Hepatocyte (in vitro differentiated cells): ENCODE data around the gene DEPDC4. TPM values are rescaled to one million over a fixed set of nuclear protein-coding genes. Genes with fewer than 3 reads are reported as not detected.
"Not testable (repeated sequence)": the region's sequence is repeated elsewhere in the genome, so short reads cannot be mapped to it uniquely, and the experiment has no call there.

Source experiments
- DNase-seq: peaks from one replicate; pipeline ENCODE4 v3.0.0-alpha.2; 2016; ENCODE audit warnings: low spot score
- H2AFZ ChIP-seq: fragments of 200-600 bp; sonication (generic); 2 replicates; pipeline ENCODE4 v1.6.0; 2016; ENCODE audit warnings: antibody characterized with exemption, mild to moderate bottlenecking
- H3K27ac ChIP-seq: fragments of 200-600 bp; sonication (generic); 2 replicates; pipeline ENCODE4 v1.5.1; 2016; ENCODE audit warnings: mild to moderate bottlenecking
- H3K27me3 ChIP-seq: fragments of 200-600 bp; sonication (generic); 2 replicates; pipeline ENCODE4 v1.6.1; 2016
- H3K36me3 ChIP-seq: fragments of 200-600 bp; sonication (generic); replicated peaks from 2 replicates; pipeline ENCODE4 v1.5.1; 2016; ENCODE audit warnings: low read depth; ENCODE audit not compliant: insufficient read depth
- H3K4me1 ChIP-seq: fragments of 200-600 bp; sonication (generic); 2 replicates; pipeline ENCODE4 v1.5.1; 2016; ENCODE audit warnings: mild to moderate bottlenecking, moderate library complexity; ENCODE audit not compliant: insufficient read depth
- H3K4me2 ChIP-seq: fragments of 200-600 bp; sonication (generic); 2 replicates; pipeline ENCODE4 v1.6.0; 2016
- H3K4me3 ChIP-seq: fragments of 200-600 bp; sonication (generic); 2 replicates; pipeline ENCODE4 v1.5.1; 2016; ENCODE audit warnings: mild to moderate bottlenecking
- H3K79me2 ChIP-seq: fragments of 200-600 bp; sonication (generic); 2 replicates; pipeline ENCODE4 v1.6.0; 2017; ENCODE audit warnings: mild to moderate bottlenecking
- H3K9me2 ChIP-seq: fragments of 200-600 bp; sonication (generic); replicated peaks from 2 replicates; pipeline ENCODE4 v1.6.0; 2017; ENCODE audit warnings: mild to moderate bottlenecking; ENCODE audit not compliant: insufficient read depth
- H3K9me3 ChIP-seq: fragments of 200-600 bp; sonication (generic); 2 replicates; pipeline ENCODE4 v1.5.1; 2016; ENCODE audit warnings: low read depth, mild to moderate bottlenecking
- H4K20me1 ChIP-seq: fragments of 200-600 bp; sonication (generic); 2 replicates; pipeline ENCODE4 v1.6.0; 2016; ENCODE audit warnings: mild to moderate bottlenecking; ENCODE audit not compliant: insufficient read depth, poor library complexity, severe bottlenecking
- EZH2 ChIP-seq: fragments of 200-600 bp; sonication (generic); IDR thresholded peaks from 2 replicates; pipeline ENCODE4 v1.6.1; 2016; ENCODE audit warnings: antibody characterized with exemption, mild to moderate bottlenecking, borderline replicate concordance
- EZH2phosphoT487 ChIP-seq: fragments of 200-600 bp; sonication (generic); IDR thresholded peaks from one replicate; pipeline ENCODE4 v1.6.1; 2018; ENCODE audit warnings: antibody characterized with exemption, mild to moderate bottlenecking, low read depth, moderate library complexity; ENCODE audit not compliant: unreplicated experiment, severe bottlenecking
- WGBS: methylation state at CpG from one replicate; pipeline ENCODE4 v1.1.6; 2016; ENCODE audit warnings: low lambda C conversion rate; ENCODE audit errors: missing lambda C conversion rate; 5-methylcytosine and 5-hydroxymethylcytosine counted together
- polyA plus RNA-seq: library from polyadenylated mRNA; unstranded; fragments of >200 nt; fragmentation: Nextera tagmentation; extraction: Ambion mirVana; gene quantifications from 2 replicates; pipeline ENCODE4 v1.2.1, GENCODE V29; 2016
- total RNA-seq: library from RNA; depleted of rRNA; stranded (reverse); fragments of >200 nt; gene quantifications from 2 replicates; pipeline ENCODE4 v1.2.3, GENCODE V29; 2014
- TF ChIP-seq, protein P1 (sequence below): fragments of 200-600 bp; sonication (generic); IDR thresholded peaks from 2 replicates; pipeline ENCODE4 v1.5.1; 2016; ENCODE audit warnings: antibody characterized with exemption, mild to moderate bottlenecking; ENCODE audit not compliant: poor library complexity

DEPDC4 gene
- total and polyA plus RNA-seq, 2 experiments from 2014 or later, result 0.69 to 1.3 TPM

DNA sequence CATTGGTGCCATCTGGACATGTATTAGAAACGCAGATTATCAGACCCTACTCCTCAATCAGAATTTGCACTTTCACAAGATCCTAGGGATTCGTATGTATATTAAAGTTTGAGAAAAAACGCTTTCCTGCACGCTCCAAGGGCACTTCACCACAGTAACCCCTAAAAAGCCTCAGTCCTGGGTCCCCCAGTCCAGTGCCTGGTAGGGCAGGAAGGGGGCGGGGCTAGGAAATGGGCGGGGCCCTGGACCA lies 369 bp downstream of the DEPDC4 start:
- Histone ChIP-seq H4K20me1 (peaks cover 29% of the 10 kb centered on the region), H3K79me2 (peaks cover 39% of the 10 kb centered on the region), H3K36me3 (no peaks in the 10 kb centered on the region), H3K27ac (peak overlapping the region; percentile 98), H3K4me1 (peaks cover 17% of the 10 kb centered on the region), H3K4me2 (peak overlapping the region; percentile 81), H3K27me3 (no peaks in the 10 kb centered on the region), H3K9me2 (no peaks in the 10 kb centered on the region), H3K4me3 (peak overlapping the region; percentile 22), H2AFZ (peak overlapping the region; percentile 51), H3K9me3 (no peaks in the 10 kb centered on the region)
- TF ChIP-seq EZH2, result no peak
- TF ChIP-seq, protein P1, sequence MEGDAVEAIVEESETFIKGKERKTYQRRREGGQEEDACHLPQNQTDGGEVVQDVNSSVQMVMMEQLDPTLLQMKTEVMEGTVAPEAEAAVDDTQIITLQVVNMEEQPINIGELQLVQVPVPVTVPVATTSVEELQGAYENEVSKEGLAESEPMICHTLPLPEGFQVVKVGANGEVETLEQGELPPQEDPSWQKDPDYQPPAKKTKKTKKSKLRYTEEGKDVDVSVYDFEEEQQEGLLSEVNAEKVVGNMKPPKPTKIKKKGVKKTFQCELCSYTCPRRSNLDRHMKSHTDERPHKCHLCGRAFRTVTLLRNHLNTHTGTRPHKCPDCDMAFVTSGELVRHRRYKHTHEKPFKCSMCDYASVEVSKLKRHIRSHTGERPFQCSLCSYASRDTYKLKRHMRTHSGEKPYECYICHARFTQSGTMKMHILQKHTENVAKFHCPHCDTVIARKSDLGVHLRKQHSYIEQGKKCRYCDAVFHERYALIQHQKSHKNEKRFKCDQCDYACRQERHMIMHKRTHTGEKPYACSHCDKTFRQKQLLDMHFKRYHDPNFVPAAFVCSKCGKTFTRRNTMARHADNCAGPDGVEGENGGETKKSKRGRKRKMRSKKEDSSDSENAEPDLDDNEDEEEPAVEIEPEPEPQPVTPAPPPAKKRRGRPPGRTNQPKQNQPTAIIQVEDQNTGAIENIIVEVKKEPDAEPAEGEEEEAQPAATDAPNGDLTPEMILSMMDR, result no peak
- TF ChIP-seq EZH2phosphoT487, result no peak
- WGBS, result 6% methylated on average over 6 of the region's 6 CpGs
- DNase-seq, result peak; percentile 93

DNA sequence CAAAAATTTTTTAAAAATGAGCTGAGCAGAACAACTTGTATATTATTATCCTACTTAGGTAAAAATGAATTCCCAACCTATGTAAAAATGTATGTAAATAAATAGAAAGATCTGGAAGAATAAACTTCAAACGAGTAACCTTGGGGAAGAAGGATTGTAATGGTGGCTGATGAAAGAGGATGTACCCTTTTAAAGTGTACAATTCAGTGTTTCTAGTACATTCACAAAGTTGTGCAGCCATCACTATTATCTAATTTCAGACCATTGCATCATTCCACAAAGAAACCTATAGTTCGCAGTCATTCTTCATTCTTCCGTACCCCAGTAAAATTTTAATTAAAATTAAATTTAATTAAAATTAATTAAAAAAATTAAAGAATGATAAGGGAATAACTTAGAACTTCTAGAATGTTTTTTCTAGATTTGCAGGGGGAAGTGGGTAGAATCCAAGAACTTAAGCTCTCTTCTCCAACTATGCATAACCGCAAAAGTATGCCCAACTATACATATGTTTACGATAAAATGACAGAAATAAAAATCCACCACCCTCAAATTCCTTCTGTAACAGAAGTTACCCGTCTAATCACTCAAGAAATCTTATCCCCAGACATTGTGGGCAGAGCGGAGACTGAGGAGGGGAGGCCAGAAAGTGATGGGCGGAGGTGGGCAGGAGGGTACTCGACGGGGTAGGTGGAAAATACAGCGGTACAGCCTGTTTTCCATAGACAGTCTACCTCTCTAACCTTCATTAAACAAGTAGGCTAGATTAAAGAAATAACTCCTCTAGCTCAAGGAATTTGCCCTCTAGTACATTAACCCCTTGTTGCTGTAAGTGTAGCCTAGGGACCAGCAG lies 921 bp downstream of the DEPDC4 start:
- Histone ChIP-seq H3K9me3 (no peaks in the 10 kb centered on the region), H3K79me2 (peaks cover 34% of the 10 kb centered on the region), H3K27ac (peak overlapping the region; percentile 98), H3K4me1 (peaks cover 17% of the 10 kb centered on the region), H4K20me1 (peaks cover 26% of the 10 kb centered on the region), H3K4me2 (peak overlapping the region; percentile 81), H3K27me3 (no peaks in the 10 kb centered on the region), H3K4me3 (peak overlapping the region; percentile 22), H2AFZ (peak overlapping the region; percentile 51), H3K36me3 (no peaks in the 10 kb centered on the region), H3K9me2 (no peaks in the 10 kb centered on the region)
- WGBS, result 83% methylated on average over 11 of the region's 11 CpGs
- TF ChIP-seq, protein P1, result no peak
- TF ChIP-seq EZH2phosphoT487 (no peak), EZH2 (no peak)
- DNase-seq, result no peak

DNA sequence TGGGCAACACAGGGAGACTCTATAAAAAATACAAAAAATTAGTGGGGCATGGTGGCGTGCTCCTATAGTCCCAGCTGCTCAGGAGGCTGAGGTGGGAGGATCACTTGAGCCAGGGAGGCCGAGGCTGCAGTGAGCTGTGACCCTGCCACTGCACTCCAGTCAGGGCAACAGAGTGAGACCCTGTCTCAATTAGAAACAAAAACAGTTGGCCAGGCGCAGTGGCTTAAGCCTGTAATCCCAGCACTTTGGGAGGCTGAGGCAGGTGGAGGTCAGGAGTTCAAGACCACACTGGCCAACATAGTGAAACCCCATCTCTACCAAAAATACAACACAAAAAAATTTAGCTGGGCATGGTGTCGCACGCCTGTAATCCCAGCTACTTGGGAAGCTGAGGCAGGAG lies 1.8 kb downstream of the DEPDC4 start:
- Histone ChIP-seq H3K79me2 (peaks cover 25% of the 10 kb centered on the region), H3K4me1 (peaks cover 12% of the 10 kb centered on the region), H4K20me1 (peaks cover 18% of the 10 kb centered on the region)
- 98% methylated on average over 5 of the region's 5 CpGs for WGBS
- H3K9me2 ChIP-seq, H2AFZ ChIP-seq, H3K9me3 ChIP-seq, H3K27me3 ChIP-seq, H3K27ac ChIP-seq, H3K36me3 ChIP-seq, H3K4me3 ChIP-seq, DNase-seq, H3K4me2 ChIP-seq: not testable (repeated sequence)

DNA sequence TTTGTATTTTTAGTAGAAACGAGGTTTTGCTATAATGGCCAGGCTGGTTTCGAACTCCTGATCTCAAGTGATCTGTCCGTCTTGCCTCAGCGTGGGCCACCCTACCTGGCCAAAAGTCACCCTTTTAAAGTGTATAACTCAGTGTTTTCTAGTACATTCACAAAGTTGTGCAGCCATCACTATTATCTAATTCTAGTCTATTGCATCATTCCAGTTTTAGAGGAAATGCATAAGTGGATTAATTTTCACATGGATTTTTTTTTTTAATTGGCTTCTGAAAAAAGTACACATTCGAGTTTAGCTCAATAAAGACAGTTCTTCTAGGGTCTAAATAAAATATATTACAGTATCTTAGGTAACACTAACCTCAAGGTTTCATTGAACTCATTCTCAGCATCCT lies 3.7 kb downstream of the DEPDC4 start:
- Histone ChIP-seq H3K27ac (no peak overlapping the region), H3K9me2 (no peaks in the 10 kb centered on the region), H3K36me3 (no peaks in the 10 kb centered on the region), H3K79me2 (peaks cover 6% of the 10 kb centered on the region), H3K4me1 (no peaks in the 10 kb centered on the region), H4K20me1 (no peaks in the 10 kb centered on the region), H2AFZ (no peak overlapping the region), H3K27me3 (no peaks in the 10 kb centered on the region), H3K4me2 (no peak overlapping the region), H3K4me3 (no peak overlapping the region), H3K9me3 (no peaks in the 10 kb centered on the region)
- TF ChIP-seq, protein P1, result no peak
- TF ChIP-seq EZH2phosphoT487 (no peak), EZH2 (no peak)
- no peak for DNase-seq
- WGBS, result 96% methylated on average over 5 of the region's 5 CpGs
